Fibroblast of the aortic adventitia (primary cell): ENCODE measurements around the gene MYL10. TPM values are rescaled to one million over a fixed set of nuclear protein-coding genes. Genes with fewer than 3 reads are reported as not detected.

ENCODE experiments used
- DNase-seq: peaks from one replicate; pipeline ENCODE4 v3.0.0-alpha.2; 2010; ENCODE audit warnings: low read depth
- H3K4me3 ChIP-seq: 2 replicates; pipeline ENCODE4 v1.5.1; 2011; ENCODE audit warnings: low read depth, mild to moderate bottlenecking, control low read depth, low read length, moderate library complexity
- total RNA-seq: library from RNA; depleted of rRNA; stranded (reverse); fragments of >200 nt; gene quantifications from 2 replicates; pipeline ENCODE4 v1.2.3, GENCODE V29; 2012; ENCODE audit warnings: low replicate concordance
- TF ChIP-seq, protein P1 (sequence below): IDR thresholded peaks from 2 replicates; pipeline ENCODE4 v1.5.1; 2011; ENCODE audit warnings: mild to moderate bottlenecking, low read length, control low read depth, inconsistent platforms; ENCODE audit not compliant: insufficient read depth

MYL10 gene
- total RNA-seq, 1 donor, result not detected

DNA sequence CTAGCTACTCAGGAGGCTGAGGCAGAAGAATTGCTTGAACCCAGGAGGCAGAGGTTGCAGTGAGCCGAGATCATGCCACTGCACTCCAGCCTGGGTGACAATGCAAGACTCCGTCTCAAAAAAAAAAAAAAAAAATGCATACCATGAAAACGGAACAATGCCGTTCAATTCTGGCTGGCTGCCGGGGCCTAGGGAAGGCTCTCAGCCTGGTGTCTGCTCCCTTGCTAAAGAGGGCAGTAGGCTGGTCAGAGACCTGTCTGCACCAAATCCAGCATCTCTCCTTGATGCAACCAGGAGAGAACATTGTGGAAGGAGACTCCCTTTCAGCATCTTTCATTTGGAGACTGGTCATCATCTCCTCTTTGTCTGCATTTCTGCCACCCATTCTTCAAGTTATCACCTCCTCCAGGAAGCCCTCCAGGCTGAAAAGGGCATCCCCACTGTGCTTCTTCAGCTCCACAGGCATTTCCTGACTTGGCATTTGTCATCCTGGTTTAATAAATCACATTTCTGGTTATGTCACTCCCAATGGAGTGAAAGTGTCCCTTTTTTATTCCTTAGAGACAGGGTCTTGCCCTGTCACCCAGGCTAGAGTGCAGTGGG is 24.7 kb downstream of the MYL10 start:
- no peak for DNase-seq
- TF ChIP-seq, protein P1, sequence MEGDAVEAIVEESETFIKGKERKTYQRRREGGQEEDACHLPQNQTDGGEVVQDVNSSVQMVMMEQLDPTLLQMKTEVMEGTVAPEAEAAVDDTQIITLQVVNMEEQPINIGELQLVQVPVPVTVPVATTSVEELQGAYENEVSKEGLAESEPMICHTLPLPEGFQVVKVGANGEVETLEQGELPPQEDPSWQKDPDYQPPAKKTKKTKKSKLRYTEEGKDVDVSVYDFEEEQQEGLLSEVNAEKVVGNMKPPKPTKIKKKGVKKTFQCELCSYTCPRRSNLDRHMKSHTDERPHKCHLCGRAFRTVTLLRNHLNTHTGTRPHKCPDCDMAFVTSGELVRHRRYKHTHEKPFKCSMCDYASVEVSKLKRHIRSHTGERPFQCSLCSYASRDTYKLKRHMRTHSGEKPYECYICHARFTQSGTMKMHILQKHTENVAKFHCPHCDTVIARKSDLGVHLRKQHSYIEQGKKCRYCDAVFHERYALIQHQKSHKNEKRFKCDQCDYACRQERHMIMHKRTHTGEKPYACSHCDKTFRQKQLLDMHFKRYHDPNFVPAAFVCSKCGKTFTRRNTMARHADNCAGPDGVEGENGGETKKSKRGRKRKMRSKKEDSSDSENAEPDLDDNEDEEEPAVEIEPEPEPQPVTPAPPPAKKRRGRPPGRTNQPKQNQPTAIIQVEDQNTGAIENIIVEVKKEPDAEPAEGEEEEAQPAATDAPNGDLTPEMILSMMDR, result no peak
- H3K4me3 ChIP-seq, result no peak overlapping the region

- DNase-seq, result peak; percentile 70
- TF ChIP-seq, protein P1, result peak; percentile 95
- H3K4me3 ChIP-seq, result no peak overlapping the region
Measured at GRCh38 chr7:101602484-101603241, 26.4 kb downstream of the MYL10 start.

DNA sequence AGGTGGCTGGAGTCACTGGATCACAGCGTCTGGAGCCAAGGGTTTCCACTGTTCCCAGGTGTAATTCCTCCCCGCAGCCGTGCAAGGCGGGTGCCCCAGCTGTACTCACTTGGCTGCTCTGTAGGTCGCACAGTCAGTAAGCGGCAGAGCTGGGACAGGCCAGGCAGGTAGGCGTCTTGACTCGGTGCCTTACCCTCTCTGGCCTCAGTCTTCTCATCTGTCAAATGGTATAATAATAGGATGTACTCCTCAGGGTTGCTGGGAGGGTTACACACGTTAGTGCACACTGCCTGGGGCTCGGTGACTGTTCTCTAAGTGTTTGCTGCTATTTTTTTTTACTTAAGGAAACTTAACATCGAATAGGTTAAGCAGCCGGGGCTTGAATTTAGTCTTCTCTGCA is 27.0 kb downstream of the MYL10 start:
- DNase-seq, result no peak
- TF ChIP-seq, protein P1, result no peak
- no peak overlapping the region for H3K4me3 ChIP-seq

- H3K4me3 ChIP-seq, result no peak overlapping the region
- DNase-seq, result no peak
- TF ChIP-seq, protein P1, result no peak
Measured at GRCh38 chr7:101599787-101600186, 29.3 kb downstream of the MYL10 start.

- no peak for DNase-seq
- TF ChIP-seq, protein P1, result no peak
- no peak overlapping the region for H3K4me3 ChIP-seq
Measured at GRCh38 chr7:101598986-101599771, 29.9 kb downstream of the MYL10 start.

DNA sequence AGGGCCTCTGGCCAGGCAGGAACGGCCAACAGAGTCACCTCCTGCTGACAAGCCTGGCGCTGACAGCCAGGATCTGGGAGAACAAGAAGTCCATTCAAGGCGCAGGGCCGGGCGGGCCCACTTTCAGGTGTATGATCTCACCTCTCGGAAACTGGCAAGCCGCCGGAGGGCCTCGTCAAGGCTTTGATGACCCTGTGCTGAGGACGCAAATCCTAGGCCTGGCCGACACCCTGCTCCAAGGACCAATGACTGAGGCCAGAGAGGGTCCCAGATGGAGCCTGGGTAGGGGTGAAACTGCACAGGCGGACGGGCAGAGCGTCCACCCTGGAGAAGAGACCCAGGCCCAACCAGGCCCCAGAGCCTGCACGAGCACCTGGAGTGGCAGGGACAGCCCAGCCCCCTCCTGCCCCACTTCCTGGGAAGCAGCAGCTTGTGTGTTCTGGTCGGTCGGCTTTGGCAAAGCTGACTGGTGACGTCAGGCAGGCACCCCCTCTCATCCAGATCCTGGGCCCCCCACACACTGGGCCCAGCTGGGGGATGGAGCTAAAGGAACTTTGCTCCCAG is 30.6 kb downstream of the MYL10 start:
- no peak overlapping the region for H3K4me3 ChIP-seq
- TF ChIP-seq, protein P1, result no peak
- DNase-seq, result no peak
